Liver (tissue), 9 donors: ENCODE measurements around the gene APIP. TPM values are rescaled to one million over a fixed set of nuclear protein-coding genes. Genes with fewer than 3 reads are reported as not detected.

ENCODE experiments used
- DNase-seq: peaks from one replicate; pipeline ENCODE4 v3.0.0-alpha.2; 2017; ENCODE audit warnings: low spot score
- H3K27ac ChIP-seq, 2 donors: one replicate each; pipeline ENCODE4 v1.7.0; 2013; ENCODE audit warnings: inconsistent platforms in 2 of 2, low read length in 2 of 2, control low read depth in 1 of 2, low read depth in 1 of 2, mild to moderate bottlenecking in 1 of 2
- H3K27me3 ChIP-seq, 4 donors: one replicate each; pipeline versions ENCODE4 v1.6.1 to v1.7.0; 2013; ENCODE audit warnings: low read length in 3 of 4, inconsistent platforms in 1 of 4, mild to moderate bottlenecking in 1 of 4, moderate library complexity in 1 of 4; ENCODE audit not compliant: control insufficient read depth in 4 of 4, insufficient read depth in 4 of 4
- H3K36me3 ChIP-seq, 4 donors: one replicate each; pipeline versions ENCODE4 v1.6.1 to v1.7.0; 2013; ENCODE audit warnings: low read length in 3 of 4, mild to moderate bottlenecking in 3 of 4, low read depth in 1 of 4, moderate library complexity in 1 of 4; ENCODE audit not compliant: control insufficient read depth in 4 of 4, insufficient read depth in 3 of 4
- H3K4me1 ChIP-seq, 4 donors: one replicate each; pipeline versions ENCODE4 v1.6.1 to v1.7.0; 2013; ENCODE audit warnings: low read length in 3 of 4, mild to moderate bottlenecking in 3 of 4, moderate library complexity in 1 of 4; ENCODE audit not compliant: control insufficient read depth in 4 of 4, insufficient read depth in 4 of 4
- H3K4me3 ChIP-seq, 3 donors: one replicate each; pipeline versions ENCODE4 v1.6.1 to v1.7.0; 2013; ENCODE audit warnings: low read length in 3 of 3, control low read depth in 1 of 3, low read depth in 1 of 3, mild to moderate bottlenecking in 1 of 3
- H3K9ac ChIP-seq, 2 donors: one replicate each; pipeline ENCODE4 v1.7.0; 2013; ENCODE audit warnings: low read length in 2 of 2, mild to moderate bottlenecking in 2 of 2, moderate library complexity in 2 of 2, control low read depth in 1 of 2, low read depth in 1 of 2
- H3K9me3 ChIP-seq, 4 donors: one replicate each; pipeline versions ENCODE4 v1.6.1 to v1.7.0; 2013; ENCODE audit warnings: low read length in 3 of 4; ENCODE audit not compliant: control insufficient read depth in 4 of 4
- CTCF ChIP-seq: fragments of 150-350 bp; IDR thresholded peaks from 2 replicates; pipeline ENCODE4 v1.5.1; 2017; ENCODE audit warnings: improper control_type of control experiment, low read depth, low read length; ENCODE audit not compliant: missing input control
- EGR1 ChIP-seq, 2 donors: IDR thresholded peaks; 2 replicates each; pipeline ENCODE4 v1.6.1; 2016 to 2018; ENCODE audit warnings: antibody characterized with exemption in 2 of 2, low read depth in 2 of 2
- FOXA1 ChIP-seq: IDR thresholded peaks from 2 replicates; pipeline ENCODE4 v1.6.1; 2016; ENCODE audit warnings: antibody characterized with exemption
- FOXA2 ChIP-seq: IDR thresholded peaks from 2 replicates; pipeline ENCODE4 v1.6.1; 2016; ENCODE audit warnings: antibody characterized with exemption
- GABPA ChIP-seq, 2 donors: IDR thresholded peaks in 1 of 2; conservative IDR thresholded peaks in 1 of 2; 2 replicates each; pipeline ENCODE4 v1.6.1; 2016; ENCODE audit warnings: antibody characterized with exemption in 2 of 2, mild to moderate bottlenecking in 1 of 2, moderate library complexity in 1 of 2
- HNF4A ChIP-seq, 2 donors: conservative IDR thresholded peaks; 2 replicates each; pipeline ENCODE4 v1.6.1; 2016; ENCODE audit warnings: antibody characterized with exemption in 2 of 2, mild to moderate bottlenecking in 2 of 2
- HNF4G ChIP-seq: IDR thresholded peaks from 2 replicates; pipeline ENCODE4 v1.6.1; 2016; ENCODE audit warnings: antibody characterized with exemption
- JUND ChIP-seq, 2 donors: IDR thresholded peaks; 2 replicates each; pipeline ENCODE4 v1.6.1; 2016; ENCODE audit warnings: antibody characterized with exemption in 2 of 2
- NR2F2 ChIP-seq: IDR thresholded peaks from 2 replicates; pipeline ENCODE4 v1.6.1; 2016; ENCODE audit warnings: antibody characterized with exemption
- RAD21 ChIP-seq, 2 donors: IDR thresholded peaks; 2 replicates each; pipeline ENCODE4 v1.6.1; 2016; ENCODE audit warnings: antibody characterized with exemption in 2 of 2, mild to moderate bottlenecking in 2 of 2
- REST ChIP-seq: IDR thresholded peaks from 2 replicates; pipeline ENCODE4 v1.6.1; 2016; ENCODE audit warnings: antibody characterized with exemption, mild to moderate bottlenecking
- RXRA ChIP-seq, 2 donors: IDR thresholded peaks; 2 replicates each; pipeline ENCODE4 v1.6.1; 2017 to 2018; ENCODE audit warnings: antibody characterized with exemption in 2 of 2, mild to moderate bottlenecking in 1 of 2
- SP1 ChIP-seq: IDR thresholded peaks from 2 replicates; pipeline ENCODE4 v1.6.1; 2018; ENCODE audit warnings: antibody characterized with exemption, mild to moderate bottlenecking
- TAF1 ChIP-seq: conservative IDR thresholded peaks from 2 replicates; pipeline ENCODE4 v1.6.1; 2016; ENCODE audit warnings: antibody characterized with exemption, mild to moderate bottlenecking
- YY1 ChIP-seq: IDR thresholded peaks from 2 replicates; pipeline ENCODE4 v1.6.1; 2016; ENCODE audit warnings: antibody characterized with exemption, mild to moderate bottlenecking
- ZBTB33 ChIP-seq: IDR thresholded peaks from 2 replicates; pipeline ENCODE4 v1.6.1; 2016; ENCODE audit warnings: antibody characterized with exemption
- WGBS: extraction: QIAGEN DNeasy Blood & Tissue Kit; methylation state at CpG from one replicate; pipeline ENCODE4 v1.1.7; 2013; 5-methylcytosine and 5-hydroxymethylcytosine counted together
- polyA plus RNA-seq, 2 donors: library from polyadenylated mRNA; stranded (reverse) in 1 of 2; unstranded in 1 of 2; fragments of 200-250 nt in 1 of 2; fragments of >200 nt in 1 of 2; fragmentation: Nextera tagmentation in 1 of 2; extraction: Ambion mirVana in 1 of 2; gene quantifications; one replicate each; pipeline versions ENCODE4 v1.2.1 to v1.2.3, GENCODE V29; 2013 to 2015
- total RNA-seq, 2 donors: library from RNA; depleted of rRNA; stranded (reverse); fragments of >200 nt; gene quantifications; one replicate each; pipeline ENCODE4 v1.2.3, GENCODE V29; 2014
- TF ChIP-seq, protein P1 (sequence below): IDR thresholded peaks from 2 replicates; pipeline ENCODE4 v1.6.1; 2016; ENCODE audit warnings: antibody characterized with exemption
- TF ChIP-seq, protein P2 (sequence below): IDR thresholded peaks from 2 replicates; pipeline ENCODE4 v1.6.1; 2016; ENCODE audit warnings: antibody characterized with exemption
- donor health status: healthy.
- donor health status: healthy.
- donor health status: healthy.
- donor health status: healthy.
- donor health status: healthy.

Gene APIP
- total and polyA plus RNA-seq, 4 donors = 13.4 to 26.3 (median 16.5) TPM

DNA sequence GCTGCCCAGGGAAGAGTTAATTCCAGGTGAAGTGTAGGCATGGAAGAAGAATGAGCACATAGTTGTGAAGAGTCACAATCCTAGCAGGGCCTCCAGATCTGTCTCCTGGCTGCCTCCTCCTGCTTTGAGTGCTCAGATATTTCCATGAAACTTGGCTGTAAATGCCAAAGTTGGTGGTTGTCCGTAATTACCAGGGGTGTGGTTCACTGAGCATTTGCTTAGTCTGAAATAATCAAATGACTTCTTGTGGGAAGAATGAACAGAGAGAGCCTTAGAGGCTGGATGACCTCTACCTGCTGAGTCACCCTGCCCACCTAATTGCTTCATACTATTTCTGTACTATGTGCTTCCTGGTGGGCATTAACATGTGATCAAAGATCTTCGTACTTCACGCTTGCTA lies 50.9 kb downstream of the APIP start:
- DNase-seq = no peak
- TF ChIP-seq RAD21 (IDR thresholded peaks at IDR 0.05) = no peak
- no peak for TF ChIP-seq GABPA (IDR thresholded peaks at IDR 0.05 in 1 of 2, conservative IDR thresholded peaks at IDR 0.05 in 1 of 2)
- TF ChIP-seq REST = no peak
- no peak for TF ChIP-seq NR2F2
- no peak for TF ChIP-seq RXRA (IDR thresholded peaks at IDR 0.05)
- no peak for TF ChIP-seq TAF1
- no peak for TF ChIP-seq CTCF
- TF ChIP-seq FOXA1 = no peak
- no peak for TF ChIP-seq SP1
- TF ChIP-seq, protein P1, sequence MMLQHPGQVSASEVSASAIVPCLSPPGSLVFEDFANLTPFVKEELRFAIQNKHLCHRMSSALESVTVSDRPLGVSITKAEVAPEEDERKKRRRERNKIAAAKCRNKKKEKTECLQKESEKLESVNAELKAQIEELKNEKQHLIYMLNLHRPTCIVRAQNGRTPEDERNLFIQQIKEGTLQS = no peak
- no peak for TF ChIP-seq JUND (IDR thresholded peaks at IDR 0.05)
- TF ChIP-seq ZBTB33 = no peak
- TF ChIP-seq HNF4G = no peak
- no peak for TF ChIP-seq HNF4A (conservative IDR thresholded peaks at IDR 0.05)
- TF ChIP-seq EGR1 (IDR thresholded peaks at IDR 0.05; ENCODE audit: low read depth in 2 of 2) = no peak
- TF ChIP-seq FOXA2 = no peak
- TF ChIP-seq, protein P2, sequence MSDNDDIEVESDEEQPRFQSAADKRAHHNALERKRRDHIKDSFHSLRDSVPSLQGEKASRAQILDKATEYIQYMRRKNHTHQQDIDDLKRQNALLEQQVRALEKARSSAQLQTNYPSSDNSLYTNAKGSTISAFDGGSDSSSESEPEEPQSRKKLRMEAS = no peak
- no peak for TF ChIP-seq YY1
- no peaks in the 10 kb centered on the region for H3K36me3 ChIP-seq
- peaks cover 0 to 3% (median under 1%) of the 10 kb centered on the region in 4 donors for H3K4me1 ChIP-seq
- no peaks in the 10 kb centered on the region for H3K9me3 ChIP-seq
- H3K27ac ChIP-seq = no peak overlapping the region
- no peak overlapping the region for H3K9ac ChIP-seq
- H3K4me3 ChIP-seq = no peak overlapping the region
- 96% methylated on average over 3 of the region's 3 CpGs for WGBS
- no peaks in the 10 kb centered on the region for H3K27me3 ChIP-seq
